GM21515 (cell line): Measurements from ENCODE around the gene CEACAM16.
A peak's percentile ranks its signal among the peaks of the same experiment; 100 is the strongest.
"Not testable (repeated sequence)": the region's sequence is repeated elsewhere in the genome, so short reads cannot be mapped to it uniquely, and the experiment has no call there.

Source experiments
- ATAC-seq: cut with Tn5 transposase; IDR thresholded peaks from one replicate; pipeline ENCODE4 v1.9.1; 2021; ENCODE audit not compliant: unreplicated experiment

CEACAM16 gene, protein sequence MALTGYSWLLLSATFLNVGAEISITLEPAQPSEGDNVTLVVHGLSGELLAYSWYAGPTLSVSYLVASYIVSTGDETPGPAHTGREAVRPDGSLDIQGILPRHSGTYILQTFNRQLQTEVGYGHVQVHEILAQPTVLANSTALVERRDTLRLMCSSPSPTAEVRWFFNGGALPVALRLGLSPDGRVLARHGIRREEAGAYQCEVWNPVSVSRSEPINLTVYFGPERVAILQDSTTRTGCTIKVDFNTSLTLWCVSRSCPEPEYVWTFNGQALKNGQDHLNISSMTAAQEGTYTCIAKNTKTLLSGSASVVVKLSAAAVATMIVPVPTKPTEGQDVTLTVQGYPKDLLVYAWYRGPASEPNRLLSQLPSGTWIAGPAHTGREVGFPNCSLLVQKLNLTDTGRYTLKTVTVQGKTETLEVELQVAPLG

DNA sequence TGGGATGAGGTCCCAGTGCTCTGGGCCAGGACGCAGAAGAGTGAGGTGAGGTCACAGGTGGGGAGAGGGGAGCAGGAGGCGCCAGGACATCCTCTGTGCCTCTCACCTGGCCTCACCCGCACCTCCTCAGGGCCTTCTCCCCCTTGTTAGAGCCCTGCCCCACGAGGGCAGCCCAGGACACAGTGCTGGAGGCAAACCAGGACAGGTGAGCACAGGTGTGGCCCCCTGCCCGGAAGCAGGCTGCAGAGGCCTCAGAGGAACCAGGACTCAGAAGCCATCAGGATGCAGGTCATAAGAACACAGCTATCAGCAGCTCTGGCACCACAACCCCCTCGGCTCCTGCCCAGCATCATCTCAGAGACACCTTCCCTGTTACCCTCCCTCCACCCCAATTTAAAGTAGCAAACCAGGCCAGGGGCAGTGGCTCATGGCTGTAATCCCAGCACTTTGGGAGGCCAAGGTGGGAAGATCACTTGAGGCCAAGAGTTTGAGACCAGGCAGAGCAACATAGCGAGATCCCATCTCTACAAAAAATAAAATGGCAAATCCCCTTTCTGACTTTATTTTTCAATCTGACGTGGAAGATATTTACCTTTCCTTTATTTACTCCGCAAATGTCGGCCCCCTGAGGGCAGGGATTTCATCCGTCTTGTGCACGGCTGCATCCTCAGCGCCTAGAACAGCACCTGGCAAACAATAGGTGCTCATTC, at the start of gene CEACAM16:
CEACAM16 (plus strand) TSS at position 660 of the 710 bp plus-strand sequence. CDS start 2,306 bp downstream, outside the sequence.
- ATAC-seq, result no peak

GRCh38 chr19:44649578-44650145, 49.3 kb upstream of the CEACAM16 start:
- ATAC-seq, result no peak

DNA sequence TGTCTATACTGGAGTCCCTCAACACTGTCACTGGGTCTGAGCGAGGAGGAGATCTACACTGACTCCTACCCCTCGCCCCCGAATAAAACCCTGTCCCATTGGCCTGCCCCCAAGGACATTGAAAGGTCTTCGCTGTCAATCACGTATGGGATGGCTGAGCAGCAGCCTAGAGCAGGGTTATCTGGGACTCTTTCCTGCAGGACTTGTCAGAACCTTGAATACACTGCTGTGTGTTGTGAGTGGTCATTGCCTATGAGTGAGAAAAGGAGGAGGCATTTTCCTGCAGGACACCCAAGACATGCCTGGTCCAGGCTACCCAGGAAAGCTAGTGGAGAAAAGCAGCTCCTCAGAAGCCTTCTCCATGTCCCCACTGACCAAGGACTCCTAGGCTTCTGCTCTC, 45.6 kb upstream of the CEACAM16 start:
- no peak for ATAC-seq

DNA sequence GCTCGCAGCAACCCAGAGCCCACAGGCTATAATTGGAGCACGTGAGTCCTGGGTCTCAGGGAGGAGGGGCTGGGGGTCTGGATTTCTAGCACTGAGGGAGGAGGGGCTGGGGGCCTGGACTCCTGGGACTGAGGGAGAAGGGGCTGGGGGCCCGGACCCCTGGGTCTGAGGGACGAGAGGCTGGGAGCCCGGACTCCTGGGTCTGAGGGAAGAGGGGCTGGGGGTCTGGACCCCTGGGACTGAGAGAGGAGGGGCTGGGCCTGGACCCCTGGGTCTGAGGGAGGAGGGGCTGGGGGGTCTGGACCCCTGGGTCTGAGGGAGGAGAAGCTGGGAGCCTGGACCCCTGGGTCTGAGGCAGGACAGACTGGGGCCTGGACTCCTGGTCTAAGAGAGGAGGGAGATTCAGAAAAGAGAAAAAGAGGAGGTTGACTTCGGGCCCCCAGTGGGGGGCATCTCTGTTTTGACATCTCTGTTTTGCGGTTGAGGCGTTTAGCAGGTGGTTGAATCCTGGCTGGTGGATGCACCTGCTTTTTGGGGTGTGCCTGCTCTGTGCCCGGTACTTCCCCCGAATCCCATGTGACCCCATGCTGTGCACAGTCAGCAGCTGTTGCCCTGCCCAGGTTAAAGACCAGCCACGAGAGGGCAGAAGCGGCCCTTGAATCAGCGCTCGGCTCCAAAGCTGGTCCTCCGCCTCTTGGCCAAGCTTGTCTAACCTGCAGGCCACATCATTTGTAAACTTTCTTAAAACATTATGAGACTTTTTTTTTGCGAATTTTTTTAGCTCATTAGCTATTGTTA, 44.8 kb upstream of the CEACAM16 start:
- peak; percentile 84 for ATAC-seq

DNA sequence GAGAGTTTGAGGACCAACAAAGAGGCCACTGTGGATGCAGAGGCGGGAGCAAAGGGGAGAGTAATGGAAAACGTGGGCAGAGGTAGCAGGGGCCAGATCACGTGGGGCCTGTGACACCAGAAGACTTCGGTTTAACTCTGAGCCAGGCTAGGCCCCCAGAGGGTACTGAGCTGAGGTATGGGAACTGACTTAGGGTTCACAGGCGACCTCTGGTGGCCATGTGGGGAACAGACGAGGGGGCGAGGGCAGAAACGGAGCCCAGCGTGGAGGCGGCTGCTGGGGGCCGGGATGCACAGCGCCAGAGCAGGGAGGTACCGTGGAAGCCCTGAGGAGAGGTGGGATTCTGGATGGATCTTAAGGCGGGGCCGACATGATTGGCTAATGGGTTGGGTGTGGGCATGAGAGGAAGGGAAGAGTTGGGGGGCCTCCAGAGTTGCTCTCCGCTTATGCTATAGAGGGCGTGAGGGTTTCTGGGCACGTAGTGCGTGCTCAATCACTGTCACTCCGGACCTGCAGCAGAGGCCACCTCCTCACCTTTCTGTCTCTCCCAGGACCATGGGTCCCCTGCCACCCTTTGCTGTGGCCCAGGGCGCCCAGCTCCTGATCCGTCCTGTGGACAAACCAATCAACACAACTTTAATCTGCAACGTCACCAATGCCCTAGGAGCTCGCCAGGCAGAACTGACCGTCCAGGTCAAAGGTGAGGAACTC, 41.6 kb upstream of the CEACAM16 start:
- ATAC-seq, result no peak

DNA sequence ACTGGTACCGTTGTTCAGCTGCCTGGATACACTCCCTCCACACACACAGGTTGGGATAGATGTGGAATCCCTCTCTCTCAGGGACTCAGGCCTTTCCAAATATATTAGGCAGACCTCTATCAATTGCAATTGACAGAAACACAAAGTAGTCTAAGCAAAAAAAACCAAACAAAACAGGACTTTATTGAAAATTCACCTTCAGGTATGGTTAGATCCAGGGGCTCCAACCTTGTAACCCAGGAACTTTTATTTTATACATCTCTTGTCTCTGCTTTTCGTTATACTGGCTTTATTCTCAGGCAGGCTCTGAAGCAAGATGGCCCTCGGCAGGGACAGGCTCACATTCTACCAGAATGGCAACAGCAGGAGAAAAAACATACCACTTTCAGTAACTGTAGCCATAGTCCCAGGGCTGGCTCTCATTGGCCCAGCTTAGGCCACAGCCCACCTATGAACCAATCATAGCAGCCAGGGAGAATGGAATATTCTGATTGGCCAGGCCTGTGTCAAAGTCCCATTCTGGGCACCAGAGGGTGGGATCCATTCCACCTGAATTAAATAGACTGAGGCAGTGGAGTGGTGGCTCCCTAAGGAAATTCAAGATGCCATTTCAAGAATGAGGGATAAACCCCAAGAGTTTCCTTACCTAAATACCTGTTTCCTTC, 40.8 kb upstream of the CEACAM16 start:
- no peak for ATAC-seq

DNA sequence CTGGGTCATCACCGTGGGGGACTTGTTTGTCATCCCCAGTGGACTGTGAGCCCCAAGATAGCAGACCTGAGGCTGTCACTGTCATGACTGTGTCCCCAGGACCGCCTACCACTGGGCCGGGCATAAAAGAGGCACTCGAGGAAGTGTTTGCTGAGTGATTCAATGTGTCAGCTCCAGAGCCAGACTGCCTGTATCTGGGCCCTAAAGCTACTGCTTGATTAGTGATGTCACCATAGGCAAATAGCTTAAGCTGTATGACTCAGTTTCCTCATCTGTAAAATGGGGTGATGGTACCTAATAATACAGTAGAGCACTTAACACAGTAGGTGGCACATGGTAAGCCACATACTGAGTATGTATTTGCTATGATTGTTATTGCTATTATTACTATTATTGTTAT, 38.9 kb upstream of the CEACAM16 start:
- ATAC-seq, result no peak

GRCh38 chr19:44661205-44661604, 37.7 kb upstream of the CEACAM16 start:
- ATAC-seq, result no peak

DNA sequence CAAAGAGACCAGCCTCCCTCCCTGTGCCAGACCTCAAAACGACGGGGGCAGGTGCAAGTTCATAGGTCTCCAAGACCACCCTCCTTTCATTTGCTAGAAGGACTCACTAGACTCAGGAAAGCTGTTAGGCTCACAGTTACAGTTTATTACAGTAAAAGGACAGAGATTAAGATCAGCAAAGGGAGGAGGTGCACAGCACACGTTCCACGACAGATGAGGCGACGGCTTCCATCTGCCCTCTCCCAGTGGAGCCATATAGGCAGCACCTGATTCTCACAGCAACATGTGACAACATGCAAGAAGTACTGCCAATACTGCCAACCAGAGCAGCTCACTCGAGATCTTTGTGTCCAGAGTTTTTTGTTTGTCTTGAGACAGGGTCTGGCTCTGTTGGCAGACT, 37.0 kb upstream of the CEACAM16 start:
- ATAC-seq, result no peak

- no peak for ATAC-seq
These were observed 36.1 kb upstream of the CEACAM16 start for GRCh38 chr19:44662691-44663385.

- ATAC-seq, result no peak
These were observed 35.0 kb upstream of the CEACAM16 start for GRCh38 chr19:44663996-44664395.

DNA sequence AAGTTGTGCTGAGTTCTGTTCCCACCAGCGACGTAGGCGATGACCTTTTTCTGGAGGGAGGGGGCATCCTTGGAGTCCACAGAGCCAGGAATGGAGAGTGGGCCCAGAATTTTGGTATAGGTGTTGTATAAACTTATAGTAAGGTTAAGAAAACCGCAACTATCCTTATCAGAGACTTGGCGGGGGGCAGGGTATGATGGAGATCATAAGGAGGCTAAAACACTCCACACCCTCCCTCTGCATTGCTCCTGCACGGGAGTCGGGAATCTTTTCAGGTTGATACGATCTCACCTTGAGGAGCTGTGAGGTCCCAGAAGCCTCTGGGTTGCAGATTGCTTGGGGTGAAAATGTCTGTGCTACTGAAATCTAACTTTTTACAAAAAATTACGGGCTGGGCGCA, 34.0 kb upstream of the CEACAM16 start:
- ATAC-seq, result no peak

DNA sequence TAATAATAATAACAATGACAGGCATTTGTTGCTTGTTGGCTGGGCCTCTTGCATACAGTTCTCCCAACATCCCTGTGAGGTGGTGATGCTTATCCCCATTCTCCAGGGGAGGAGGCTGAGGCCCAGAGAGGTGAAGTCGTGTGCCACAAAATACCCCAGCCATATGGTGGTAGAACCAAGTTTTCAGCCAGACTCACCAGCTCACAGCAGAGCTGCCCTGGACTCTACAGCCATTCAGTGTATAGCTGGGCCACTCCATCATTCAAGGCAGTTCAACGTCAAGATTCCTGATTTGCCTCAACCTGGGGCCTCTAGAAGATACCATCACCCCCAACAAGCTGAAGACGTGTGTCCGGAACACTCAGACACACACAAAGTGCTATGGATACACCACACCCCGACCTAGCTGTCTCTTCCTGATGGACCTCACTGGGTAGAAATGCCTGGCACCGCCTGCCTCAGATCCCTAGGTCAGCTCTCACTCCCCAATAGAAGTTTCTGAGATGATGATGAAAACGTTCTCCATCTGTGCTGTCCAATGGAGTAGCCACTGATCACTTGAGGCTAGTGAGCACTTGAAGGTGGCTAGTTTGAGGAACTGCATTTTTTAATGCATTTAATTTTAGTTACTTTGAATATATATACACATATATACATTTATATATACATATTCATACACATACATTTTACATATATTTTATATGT, 31.9 kb upstream of the CEACAM16 start:
- ATAC-seq, result no peak

- ATAC-seq, result no peak
These were observed 29.8 kb upstream of the CEACAM16 start for GRCh38 chr19:44668985-44669764.

DNA sequence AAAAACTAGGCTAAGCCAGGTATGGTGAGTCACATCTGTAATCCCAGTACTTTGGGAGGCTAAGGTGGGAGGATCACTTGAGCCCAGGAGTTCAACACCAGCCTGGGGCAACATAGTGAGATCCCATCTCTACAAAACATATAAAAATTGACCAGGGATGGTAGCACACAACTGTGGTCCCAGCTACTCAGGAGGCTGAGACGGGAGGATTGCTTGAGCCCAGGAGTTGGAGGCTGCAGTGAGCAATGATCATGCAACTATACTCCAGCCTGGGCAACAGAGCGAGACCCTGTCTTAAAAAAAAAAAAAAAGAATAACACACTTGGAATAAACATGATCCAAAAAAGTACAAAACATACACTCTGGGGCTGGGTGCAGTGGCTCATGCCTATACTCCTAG, 28.9 kb upstream of the CEACAM16 start:
- ATAC-seq, result not testable (repeated sequence)

- no peak for ATAC-seq
These were observed 27.6 kb upstream of the CEACAM16 start, which contains the start of gene CEACAM19 for GRCh38 chr19:44671400-44671799. Gene CEACAM19, plus strand, starts transcription at chr19:44671482. Its CDS starts 450 bp downstream, at chr19:44671932.

DNA sequence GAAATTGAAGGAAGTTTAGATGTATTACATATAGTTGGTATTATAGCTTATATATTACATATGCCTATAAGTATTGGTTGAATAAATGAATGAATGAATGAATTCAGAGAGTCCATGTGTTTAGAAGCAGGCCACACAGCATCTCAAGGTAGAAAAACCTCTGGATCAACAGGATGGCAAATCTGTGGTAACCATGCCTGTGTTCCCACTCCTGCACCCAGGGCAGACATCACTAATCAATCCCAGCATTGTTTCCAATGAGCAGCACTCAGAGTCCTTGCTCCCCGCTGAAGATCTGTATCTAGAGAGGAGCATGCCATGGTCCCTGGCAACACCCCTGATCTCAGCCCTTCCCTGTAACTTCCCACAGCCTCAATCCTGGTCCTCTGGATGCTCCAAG, 26.7 kb upstream of the CEACAM16 start:
- ATAC-seq, result no peak

DNA sequence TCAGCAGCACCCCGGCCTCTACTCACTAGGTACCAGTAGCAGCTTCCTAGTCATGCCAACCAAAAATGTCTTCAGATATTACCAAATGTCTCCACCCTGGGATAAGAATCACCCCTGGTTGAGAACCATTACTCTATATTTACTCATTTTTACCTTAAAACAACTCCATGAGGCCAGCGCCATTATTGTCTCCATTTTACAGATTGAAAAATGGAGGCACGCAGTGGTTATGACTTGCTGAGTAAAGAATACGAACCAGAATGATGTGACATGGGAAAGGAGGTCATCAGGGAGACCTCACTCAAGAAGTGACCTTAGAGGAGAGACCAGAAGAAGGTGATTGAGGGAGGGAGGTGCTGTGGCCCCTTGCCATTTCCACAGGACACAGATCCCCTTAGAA, 25.4 kb upstream of the CEACAM16 start:
- ATAC-seq, result no peak
